Natural killer cell (primary cell): ENCODE measurements around the gene BAHCC1. TPM values are rescaled to one million over a fixed set of nuclear protein-coding genes. Genes with fewer than 3 reads are reported as not detected.

Experiments
- ATAC-seq, 3 donors: fragments of 150-1000 bp in 2 of 3; fragments of 200-7000 bp in 1 of 3; cut with Tn5 transposase; 1 replicate in 1 of 3; 2 replicates in 2 of 3; pipeline ENCODE4 v1.10.0; 2021; ENCODE audit warnings: mild to moderate bottlenecking in 2 of 3, moderate library complexity in 2 of 3
- DNase-seq, 2 donors: peaks; one replicate each; pipeline versions ENCODE4 v3.0.0 to v3.0.0-alpha.2; 2013 to 2021; ENCODE audit warnings: mixed read lengths in 1 of 2
- H3K27ac ChIP-seq: one replicate; pipeline ENCODE4 v1.5.1; 2013; ENCODE audit warnings: mild to moderate bottlenecking, low read length
- H3K27me3 ChIP-seq: one replicate; pipeline ENCODE4 v1.6.1; 2013; ENCODE audit warnings: low read length; ENCODE audit not compliant: control insufficient read depth, insufficient read depth
- H3K36me3 ChIP-seq: one replicate; pipeline ENCODE4 v1.6.1; 2013; ENCODE audit warnings: low read length; ENCODE audit not compliant: control insufficient read depth, insufficient read depth
- H3K4me1 ChIP-seq: one replicate; pipeline ENCODE4 v1.6.1; 2013; ENCODE audit warnings: low read length; ENCODE audit not compliant: control insufficient read depth, insufficient read depth
- H3K4me3 ChIP-seq: one replicate; pipeline ENCODE4 v1.5.1; 2013; ENCODE audit warnings: low read length
- H3K9me3 ChIP-seq: one replicate; pipeline ENCODE4 v1.6.1; 2013; ENCODE audit warnings: low read length; ENCODE audit not compliant: control insufficient read depth, insufficient read depth
- H3K27ac Mint-ChIP-seq, 2 donors: one replicate each; pipeline ENCODE4 v1.8.0; 2022; ENCODE audit warnings: mild to moderate bottlenecking in 2 of 2, mixed read lengths in 2 of 2, moderate library complexity in 1 of 2
- H3K27me3 Mint-ChIP-seq, 2 donors: one replicate each; pipeline ENCODE4 v1.8.0; 2022; ENCODE audit warnings: low read depth in 2 of 2, mixed read lengths in 2 of 2
- H3K36me3 Mint-ChIP-seq: one replicate; pipeline ENCODE4 v1.8.0; 2022; ENCODE audit warnings: mixed read lengths
- H3K4me1 Mint-ChIP-seq, 2 donors: one replicate each; pipeline ENCODE4 v1.8.0; 2022; ENCODE audit warnings: mixed read lengths in 2 of 2
- H3K4me3 Mint-ChIP-seq: one replicate; pipeline ENCODE4 v1.8.0; 2022; ENCODE audit warnings: mild to moderate bottlenecking, moderate library complexity, mixed read lengths
- H3K9me3 Mint-ChIP-seq, 2 donors: one replicate each; pipeline ENCODE4 v1.8.0; 2022; ENCODE audit warnings: mixed read lengths in 2 of 2
- WGBS: methylation state at CpG from one replicate; pipeline ENCODE4 v1.1.7; 2013; ENCODE audit warnings: missing lambda C conversion rate; ENCODE audit not compliant: insufficient coverage; 5-methylcytosine and 5-hydroxymethylcytosine counted together
- intact Hi-C: fragments of 100-400 bp; cut with micrococcal nuclease; formaldehyde crosslinking; loops from one replicate; pipeline ENCODE4 v1.14.2; 2022
- total RNA-seq, 4 donors: library from RNA; stranded (reverse); fragments of 120-200 nt in 1 of 4; gene quantifications; one replicate each; pipeline versions ENCODE4 v1.2.3 to v1.2.4, GENCODE V29; 2013 to 2022
- TF ChIP-seq, protein P1 (sequence below): fragments of 200-600 bp; IDR thresholded peaks from one replicate; pipeline ENCODE4 v1.8.0; 2022; ENCODE audit warnings: antibody characterized with exemption

BAHCC1 gene
- total RNA-seq, 3 donors from 2014 or later (not counting 1 experiment from before 2014, with no cell fraction given) = 2.9 to 17.3 (median 5.7) TPM

DNA sequence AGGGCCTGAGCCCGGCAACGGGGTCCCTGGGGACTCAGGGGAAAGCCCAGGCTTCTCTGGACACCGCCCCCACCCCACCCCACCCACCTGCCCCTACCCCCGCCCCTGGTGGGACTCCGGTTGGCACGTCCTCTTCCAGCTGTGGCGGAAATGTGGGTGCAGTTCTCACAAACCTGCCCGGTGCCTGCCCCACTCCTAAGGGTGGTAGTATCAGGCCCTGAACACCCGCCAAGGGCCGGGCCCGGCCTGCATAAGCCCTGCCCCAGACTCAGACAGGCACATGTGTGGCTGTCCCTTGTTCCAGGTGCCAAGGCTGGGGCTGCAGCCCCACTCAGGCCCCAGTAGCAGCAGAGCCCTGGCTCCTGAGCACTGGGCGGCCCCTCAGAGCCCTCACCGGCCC is 59.2 kb downstream of the BAHCC1 start:
- Histone ChIP-seq H3K27ac (no peak overlapping the region), H3K36me3 (no peaks in the 10 kb centered on the region), H3K4me1 (peaks cover 50% of the 10 kb centered on the region), H3K4me3 (no peak overlapping the region), H3K27me3 (peaks cover 20% of the 10 kb centered on the region), H3K9me3 (no peaks in the 10 kb centered on the region)
- DNase-seq (no peak), ATAC-seq (no peak)
- TF ChIP-seq, protein P1, sequence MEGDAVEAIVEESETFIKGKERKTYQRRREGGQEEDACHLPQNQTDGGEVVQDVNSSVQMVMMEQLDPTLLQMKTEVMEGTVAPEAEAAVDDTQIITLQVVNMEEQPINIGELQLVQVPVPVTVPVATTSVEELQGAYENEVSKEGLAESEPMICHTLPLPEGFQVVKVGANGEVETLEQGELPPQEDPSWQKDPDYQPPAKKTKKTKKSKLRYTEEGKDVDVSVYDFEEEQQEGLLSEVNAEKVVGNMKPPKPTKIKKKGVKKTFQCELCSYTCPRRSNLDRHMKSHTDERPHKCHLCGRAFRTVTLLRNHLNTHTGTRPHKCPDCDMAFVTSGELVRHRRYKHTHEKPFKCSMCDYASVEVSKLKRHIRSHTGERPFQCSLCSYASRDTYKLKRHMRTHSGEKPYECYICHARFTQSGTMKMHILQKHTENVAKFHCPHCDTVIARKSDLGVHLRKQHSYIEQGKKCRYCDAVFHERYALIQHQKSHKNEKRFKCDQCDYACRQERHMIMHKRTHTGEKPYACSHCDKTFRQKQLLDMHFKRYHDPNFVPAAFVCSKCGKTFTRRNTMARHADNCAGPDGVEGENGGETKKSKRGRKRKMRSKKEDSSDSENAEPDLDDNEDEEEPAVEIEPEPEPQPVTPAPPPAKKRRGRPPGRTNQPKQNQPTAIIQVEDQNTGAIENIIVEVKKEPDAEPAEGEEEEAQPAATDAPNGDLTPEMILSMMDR = no peak
- 46% methylated on average over 13 of the region's 13 CpGs for WGBS
- peaks cover 18 to 38% of the 10 kb centered on the region in 2 donors for H3K4me1 Mint-ChIP-seq
- H3K4me3 Mint-ChIP-seq = peak overlapping the region; percentile 25
- intact Hi-C loops = no loop called here
- no peaks in the 10 kb centered on the region for H3K9me3 Mint-ChIP-seq
- H3K36me3 Mint-ChIP-seq = no peaks in the 10 kb centered on the region
- peaks cover 0 to 9% of the 10 kb centered on the region in 2 donors for H3K27me3 Mint-ChIP-seq
- H3K27ac Mint-ChIP-seq = peak overlapping the region in 1 of 2 donors; percentile 85

DNA sequence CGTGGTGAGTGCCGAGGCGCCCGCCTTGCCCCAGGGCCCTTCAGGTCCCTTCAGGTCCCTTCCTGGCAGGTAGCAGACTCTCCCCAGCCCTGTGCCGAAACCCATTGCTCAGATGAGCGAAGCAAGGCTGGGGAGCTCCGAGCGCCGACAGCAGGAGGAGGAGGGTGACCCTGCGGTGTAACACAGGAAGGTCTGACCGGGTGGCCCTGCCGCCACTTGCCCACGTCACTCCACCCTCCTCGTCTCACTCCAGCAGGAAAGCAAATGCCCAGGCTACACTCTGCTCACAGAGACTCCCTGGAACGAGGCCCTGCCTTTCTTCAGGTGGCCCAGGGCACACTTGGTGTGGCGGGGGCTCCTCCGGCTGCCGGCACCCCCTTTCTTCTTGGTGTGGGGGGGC is 60.1 kb downstream of the BAHCC1 start:
- WGBS = 43% methylated on average over 18 of the region's 18 CpGs
- Mint-ChIP-seq H3K4me1 (peaks cover 18 to 46% of the 10 kb centered on the region in 2 donors), H3K4me3 (peak overlapping the region; percentile 81), H3K27ac (peak overlapping the region in 1 of 2 donors; percentile 85), H3K27me3 (peaks cover 0 to 9% of the 10 kb centered on the region in 2 donors), H3K9me3 (no peaks in the 10 kb centered on the region), H3K36me3 (no peaks in the 10 kb centered on the region)
- DNase-seq = peak in 1 of 2 donors; percentile 48
- TF ChIP-seq, protein P1 = no peak
- H3K27me3 ChIP-seq = peaks cover 20% of the 10 kb centered on the region
- H3K4me1 ChIP-seq = peaks cover 58% of the 10 kb centered on the region
- peak; percentile 69 to 85 (median 77) for ATAC-seq
- H3K27ac ChIP-seq = peak overlapping the region; percentile 3
- no peak overlapping the region for H3K4me3 ChIP-seq
- H3K9me3 ChIP-seq = no peaks in the 10 kb centered on the region
- intact Hi-C loops = no loop called here
- no peaks in the 10 kb centered on the region for H3K36me3 ChIP-seq

DNA sequence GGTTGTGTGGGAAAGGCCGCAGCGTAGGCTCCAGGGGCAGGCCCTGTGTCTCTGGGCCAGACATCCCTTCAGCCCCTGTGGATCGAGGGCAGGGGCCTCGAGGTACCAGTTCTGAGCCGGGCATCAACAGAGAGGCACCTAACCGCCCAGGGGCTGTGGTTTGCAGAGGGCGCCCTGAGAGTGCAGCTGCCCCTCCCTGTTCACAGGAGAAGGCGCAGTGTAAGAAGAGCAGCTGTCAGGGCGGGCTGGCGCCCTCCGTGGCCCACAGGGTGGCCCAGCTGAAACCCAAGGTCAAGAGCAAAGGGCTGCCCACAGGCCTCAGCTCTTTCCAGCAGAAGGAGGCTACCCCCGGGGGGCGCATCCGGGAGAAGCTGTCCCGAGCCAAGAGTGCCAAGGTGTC is 60.8 kb downstream of the BAHCC1 start:
- Histone ChIP-seq H3K4me3 (no peak overlapping the region), H3K4me1 (peaks cover 65% of the 10 kb centered on the region)
- TF ChIP-seq, protein P1 = no peak

GRCh38 chr17:81456798-81457197 is 61.5 kb downstream of the BAHCC1 start:
- TF ChIP-seq, protein P1 = no peak
- Mint-ChIP-seq H3K27ac (peak overlapping the region in 1 of 2 donors; percentile 85), H3K9me3 (no peaks in the 10 kb centered on the region), H3K36me3 (no peaks in the 10 kb centered on the region), H3K4me1 (peaks cover 18 to 50% of the 10 kb centered on the region in 2 donors), H3K4me3 (no peak overlapping the region), H3K27me3 (peaks cover 0 to 9% of the 10 kb centered on the region in 2 donors)
- Histone ChIP-seq H3K27me3 (peaks cover 24% of the 10 kb centered on the region), H3K27ac (no peak overlapping the region), H3K9me3 (no peaks in the 10 kb centered on the region), H3K4me3 (no peak overlapping the region), H3K4me1 (peaks cover 70% of the 10 kb centered on the region), H3K36me3 (no peaks in the 10 kb centered on the region)
- DNase-seq = no peak
- intact Hi-C loops = no loop called here
- WGBS = 44% methylated on average over 7 of the region's 7 CpGs
- no peak for ATAC-seq

More for the DNA sequence above, 60.8 kb downstream of the BAHCC1 start:
- Histone ChIP-seq H3K27ac (peak overlapping the region; percentile 3), H3K36me3 (no peaks in the 10 kb centered on the region), H3K9me3 (no peaks in the 10 kb centered on the region), H3K27me3 (peaks cover 24% of the 10 kb centered on the region)
- intact Hi-C loops = no loop called here
- Mint-ChIP-seq H3K9me3 (no peaks in the 10 kb centered on the region), H3K36me3 (no peaks in the 10 kb centered on the region), H3K4me1 (peaks cover 18 to 50% of the 10 kb centered on the region in 2 donors), H3K27ac (peak overlapping the region; percentile 67 to 85), H3K27me3 (peaks cover 0 to 9% of the 10 kb centered on the region in 2 donors), H3K4me3 (peak overlapping the region; percentile 81)
- WGBS = 21% methylated on average over 15 of the region's 15 CpGs
- DNase-seq (peak in 1 of 2 donors; percentile 33), ATAC-seq (peak; percentile 41 to 52 (median 42))
